GM12874 (cell line): ENCODE results near the gene LDB3.

Experiments
- CTCF ChIP-seq: IDR thresholded peaks from 2 replicates; pipeline ENCODE4 v1.5.1; 2011; ENCODE audit warnings: low read depth, mild to moderate bottlenecking, control low read depth, low read length, moderate library complexity; ENCODE audit not compliant: insufficient read depth

Gene LDB3

GRCh38 chr10:86698207-86698940 lies 30.1 kb downstream of the LDB3 start:
- TF ChIP-seq CTCF = no peak

- no peak for TF ChIP-seq CTCF
Observed at GRCh38 chr10:86699125-86699524, 30.8 kb downstream of the LDB3 start.

DNA sequence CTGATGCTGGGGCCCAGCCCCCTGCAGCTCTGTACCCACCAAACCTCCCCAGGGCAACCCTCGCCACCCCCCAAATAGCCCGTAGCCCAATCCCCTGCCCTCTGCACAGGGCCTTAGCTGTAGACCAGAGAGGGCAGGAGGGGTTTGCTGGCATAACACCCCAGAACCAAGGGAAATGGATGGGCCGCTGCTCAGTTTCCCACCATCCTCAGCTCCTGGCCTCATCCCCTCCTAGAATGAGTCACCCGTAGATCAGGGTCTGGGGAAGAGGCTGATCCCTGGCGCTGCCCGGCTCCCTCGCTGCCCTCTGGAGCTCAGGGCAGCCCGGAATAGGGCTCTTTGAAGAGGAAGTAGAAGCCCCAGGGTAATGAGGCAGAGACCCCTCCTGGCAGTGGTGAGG lies 31.2 kb downstream of the LDB3 start:
- TF ChIP-seq CTCF = no peak

- TF ChIP-seq CTCF = no peak
Observed at GRCh38 chr10:86699991-86700840, 31.9 kb downstream of the LDB3 start.

DNA sequence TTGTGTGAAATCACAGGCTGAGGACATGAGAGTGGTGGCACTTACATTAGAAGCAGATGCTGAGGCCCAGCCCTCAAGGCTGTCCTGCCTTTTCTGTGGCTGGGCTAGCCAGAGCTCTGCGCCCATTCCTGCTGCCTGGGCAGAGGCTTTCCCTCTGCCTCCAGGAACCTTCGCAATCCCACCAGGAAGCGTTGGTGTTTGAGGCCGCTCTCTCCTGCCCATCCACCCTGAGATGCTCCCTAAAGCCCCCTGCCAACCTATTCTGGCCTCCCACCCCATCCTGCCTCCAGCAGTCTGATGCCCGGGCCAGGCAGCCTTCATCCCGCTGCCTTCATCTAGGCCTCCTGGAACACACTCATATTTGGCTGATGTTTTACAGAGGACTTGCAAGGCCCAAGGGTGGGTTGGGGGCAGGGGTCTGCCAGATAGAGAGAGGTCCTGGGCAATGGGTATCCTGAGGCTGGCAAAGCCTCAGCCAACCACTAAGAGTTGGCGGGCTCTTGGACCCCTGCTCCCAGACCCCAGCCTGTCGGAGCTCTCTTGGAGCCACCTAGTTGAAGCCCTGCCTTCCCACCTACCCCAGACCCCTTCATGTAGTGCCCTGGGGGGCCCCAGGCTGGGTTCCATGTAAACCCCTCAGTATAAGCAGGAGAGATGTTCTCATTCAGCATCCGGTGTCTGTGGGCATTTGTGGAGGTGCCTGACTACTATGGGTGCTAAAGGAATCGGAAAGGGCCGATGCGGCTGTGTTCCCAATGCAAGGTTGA lies 32.7 kb downstream of the LDB3 start:
- TF ChIP-seq CTCF = no peak

DNA sequence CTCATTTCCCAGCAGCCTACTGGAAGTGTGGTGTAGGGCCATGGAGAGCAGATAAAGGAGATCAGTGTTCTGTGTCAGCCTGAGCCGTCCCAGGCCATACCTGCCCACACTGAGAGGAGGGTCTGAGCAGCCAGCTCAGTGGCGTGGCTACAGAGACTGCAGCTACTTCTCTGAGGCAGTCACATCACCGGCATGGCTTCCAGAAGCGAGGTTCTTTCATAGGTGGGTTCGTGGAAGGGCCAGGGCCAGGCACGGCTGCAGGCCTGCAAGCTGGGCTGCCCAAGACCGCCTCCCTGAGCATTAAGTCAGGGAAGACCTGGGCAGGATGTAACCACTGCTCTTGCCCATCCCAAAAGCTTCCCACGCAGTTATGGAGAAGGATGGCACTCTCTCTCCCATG lies 34.9 kb downstream of the LDB3 start:
- no peak for TF ChIP-seq CTCF

GRCh38 chr10:86705139-86705538 lies 36.8 kb downstream of the LDB3 start:
- no peak for TF ChIP-seq CTCF
